Fibroblast of the conjunctiva (primary cell): ENCODE results near the gene CCL4.
"Not testable (repeated sequence)": the region's sequence is repeated elsewhere in the genome, so short reads cannot be mapped to it uniquely, and the experiment has no call there.

Experiments
- DNase-seq: peaks from one replicate; pipeline ENCODE4 v3.0.0-alpha.2; 2010; ENCODE audit warnings: low read depth

Gene CCL4

DNA sequence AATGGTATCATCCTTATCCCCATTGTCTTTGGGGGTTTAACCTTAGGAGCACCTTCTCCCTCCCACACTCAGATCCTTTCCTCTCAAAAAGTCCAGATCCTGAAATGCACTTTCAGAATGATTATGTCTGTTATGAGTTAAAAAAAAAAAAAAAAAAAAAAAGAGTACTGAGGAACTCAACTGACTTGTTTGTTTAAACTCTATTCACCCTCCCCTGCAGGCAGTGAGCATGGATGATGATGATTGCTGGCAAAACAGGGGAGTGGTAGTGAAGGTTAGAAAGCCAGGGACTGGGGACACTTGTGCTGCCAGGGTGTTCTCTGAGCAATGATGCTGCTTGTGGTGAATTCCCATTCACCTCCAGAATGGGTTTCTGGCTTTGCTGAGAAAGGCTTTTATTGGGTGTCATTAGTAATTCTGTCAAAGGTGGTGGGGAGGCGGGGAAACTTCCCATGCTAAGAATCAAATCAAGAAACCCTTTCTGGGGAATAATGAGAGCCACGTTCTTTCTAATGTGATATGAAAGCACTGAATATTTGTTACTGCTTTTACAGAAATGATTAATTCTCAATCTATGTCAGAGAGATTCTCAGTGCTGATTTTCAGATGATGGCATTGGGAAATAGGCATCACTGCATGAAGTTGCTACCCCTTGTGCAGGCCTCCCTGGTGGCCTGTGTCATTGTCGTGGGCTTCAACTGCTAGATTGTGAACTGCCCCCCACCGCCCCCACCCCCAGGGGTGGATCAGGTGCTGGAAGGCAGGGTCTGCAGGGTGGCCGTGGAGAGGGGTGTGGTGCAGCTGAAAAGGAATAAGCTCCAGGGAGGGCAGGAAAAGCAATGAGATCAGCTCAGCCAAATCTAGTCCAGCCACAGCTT is 14.1 kb downstream of the CCL4 start:
- no peak for DNase-seq

DNA sequence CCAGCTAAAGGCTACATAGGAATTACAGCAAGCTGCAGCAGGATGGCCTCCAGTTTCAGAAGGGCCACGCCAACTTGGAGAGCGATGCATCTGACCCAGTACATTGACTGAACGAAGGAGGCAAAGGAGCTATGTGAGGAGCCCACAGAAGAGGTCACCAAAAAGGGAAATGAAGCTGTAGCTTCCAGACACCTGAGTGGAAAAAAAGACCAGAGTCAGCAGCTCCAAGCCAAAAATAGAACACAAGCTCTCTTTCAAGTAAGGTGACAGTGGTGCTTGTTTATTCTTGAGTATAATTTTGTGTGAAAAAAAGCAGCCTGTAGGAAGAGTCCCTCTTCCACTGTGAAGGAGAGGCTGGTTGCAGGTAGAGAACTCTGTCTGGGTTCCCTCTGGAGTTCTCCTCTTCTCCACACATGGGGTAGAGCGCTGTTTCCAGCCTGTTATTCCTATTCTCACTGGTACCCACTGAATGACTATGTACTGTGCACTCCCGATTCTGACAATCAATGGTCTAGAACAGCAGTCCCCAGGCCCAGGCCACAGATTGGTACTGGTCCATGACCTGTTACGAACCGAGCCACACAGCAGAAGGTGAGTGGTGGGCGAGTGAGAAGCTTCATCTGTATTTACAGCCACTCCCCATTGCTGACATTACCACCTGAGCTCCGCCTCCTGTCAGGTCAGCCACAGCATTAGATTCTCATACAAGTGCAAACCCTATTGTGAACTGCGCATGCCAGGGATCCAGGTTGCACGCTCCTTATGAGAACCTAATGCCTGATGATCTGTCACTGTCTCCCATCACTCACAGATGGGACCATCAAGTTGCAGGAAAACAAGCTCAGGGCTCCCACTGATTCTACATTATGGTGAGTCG is 15.1 kb downstream of the CCL4 start:
- DNase-seq: no peak

GRCh38 chr17:36120221-36120620 is 16.6 kb downstream of the CCL4 start:
- DNase-seq: no peak

DNA sequence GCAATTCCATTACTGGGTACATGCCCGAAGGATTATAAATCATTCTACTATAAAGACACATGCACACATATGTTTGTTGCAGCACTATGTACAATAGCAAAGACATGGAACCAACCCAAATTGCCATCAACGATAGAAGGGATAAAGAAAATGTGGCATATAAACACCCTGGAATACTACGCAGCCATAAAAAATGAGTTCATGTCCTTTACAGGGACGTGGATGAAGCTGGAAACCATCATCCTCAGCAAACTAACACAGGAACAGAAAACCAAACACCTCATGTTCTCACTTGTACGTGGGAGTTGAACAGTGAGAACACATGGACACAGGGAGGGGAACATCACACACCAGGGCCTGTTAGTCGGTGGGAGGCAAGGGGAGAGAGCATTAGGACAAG is 17.5 kb downstream of the CCL4 start:
- DNase-seq: not testable (repeated sequence)

- no peak for DNase-seq
Observed at GRCh38 chr17:36123431-36123830, 19.8 kb downstream of the CCL4 start.

DNA sequence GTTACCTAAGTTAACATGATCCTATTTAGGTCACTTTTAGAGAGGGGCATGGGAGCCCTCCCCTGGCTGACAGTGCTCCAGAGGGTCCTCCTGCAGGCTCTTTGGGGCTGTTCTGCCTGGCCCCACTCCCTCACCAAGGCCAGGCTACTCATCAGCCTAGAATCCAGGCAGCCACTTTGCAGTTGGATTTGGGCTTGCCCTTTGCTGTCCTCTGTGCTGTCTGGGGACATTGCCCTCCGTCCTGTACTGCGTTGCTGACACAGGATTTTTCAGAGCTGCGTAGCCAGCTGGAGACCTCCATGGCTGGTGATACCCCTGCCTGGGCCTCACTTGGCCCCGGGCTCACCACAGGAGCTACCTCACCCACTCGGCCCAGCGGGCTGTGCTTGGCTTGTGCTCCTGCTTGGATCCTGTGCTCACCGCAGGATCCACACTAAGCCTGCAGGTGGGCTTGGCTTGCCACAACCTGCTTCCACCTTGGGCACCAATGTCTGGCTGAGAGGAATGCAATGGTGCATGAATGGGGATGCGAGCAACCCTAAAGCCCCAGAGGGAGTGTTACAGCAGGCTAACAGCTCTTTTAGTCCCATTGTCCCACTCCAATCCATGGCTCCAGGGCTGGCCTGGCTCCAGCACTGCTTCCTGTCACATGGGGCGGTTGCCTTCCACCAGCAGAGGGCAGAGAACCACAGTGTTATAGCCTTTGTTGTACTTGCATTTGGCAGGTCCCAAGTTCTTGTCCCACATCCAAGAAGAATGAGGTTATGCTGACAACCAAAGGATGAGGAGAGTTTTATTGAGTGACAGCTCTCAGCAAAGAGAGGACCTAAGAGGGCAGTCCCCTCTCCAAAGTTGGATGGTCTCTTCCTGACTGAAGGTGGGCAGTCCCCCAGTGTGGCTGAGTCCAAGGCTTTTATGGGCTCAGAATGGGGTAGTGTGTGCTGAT is 21.5 kb downstream of the CCL4 start:
- DNase-seq: no peak

DNA sequence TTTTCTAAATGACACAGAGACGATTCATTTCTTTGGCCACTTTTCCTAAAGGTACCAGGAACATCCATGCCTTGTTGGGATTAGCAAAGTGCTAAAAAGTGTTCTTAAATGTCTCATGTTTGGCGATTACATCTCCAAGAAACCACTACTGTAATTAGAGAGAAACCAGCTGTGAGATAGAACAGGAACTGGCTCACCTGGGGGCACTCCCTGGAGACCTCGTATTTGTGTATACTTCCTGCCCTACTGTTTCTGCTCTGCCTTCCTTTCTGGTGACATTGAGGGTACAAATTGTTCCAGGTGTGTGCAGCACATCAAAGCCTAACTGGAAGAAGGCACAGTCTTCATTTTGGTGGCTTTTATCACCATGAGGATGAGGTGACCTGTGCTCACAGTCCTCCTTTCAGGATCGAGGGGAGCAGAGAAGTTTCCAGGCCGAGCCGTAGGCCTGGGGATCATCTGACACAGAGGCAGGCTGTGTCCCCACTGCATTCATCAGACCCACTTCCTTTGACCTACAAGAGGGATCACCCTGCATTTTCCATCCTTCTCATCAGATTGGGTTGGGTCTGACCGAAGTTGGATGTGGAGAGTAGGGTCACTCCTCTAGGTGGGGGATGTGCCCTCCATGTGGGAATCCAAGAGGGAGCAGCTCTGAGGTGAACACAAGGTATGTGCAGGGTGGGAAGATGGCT is 23.7 kb downstream of the CCL4 start:
- no peak for DNase-seq

- DNase-seq: no peak
Observed at GRCh38 chr17:36127911-36128310, 24.3 kb downstream of the CCL4 start.

DNA sequence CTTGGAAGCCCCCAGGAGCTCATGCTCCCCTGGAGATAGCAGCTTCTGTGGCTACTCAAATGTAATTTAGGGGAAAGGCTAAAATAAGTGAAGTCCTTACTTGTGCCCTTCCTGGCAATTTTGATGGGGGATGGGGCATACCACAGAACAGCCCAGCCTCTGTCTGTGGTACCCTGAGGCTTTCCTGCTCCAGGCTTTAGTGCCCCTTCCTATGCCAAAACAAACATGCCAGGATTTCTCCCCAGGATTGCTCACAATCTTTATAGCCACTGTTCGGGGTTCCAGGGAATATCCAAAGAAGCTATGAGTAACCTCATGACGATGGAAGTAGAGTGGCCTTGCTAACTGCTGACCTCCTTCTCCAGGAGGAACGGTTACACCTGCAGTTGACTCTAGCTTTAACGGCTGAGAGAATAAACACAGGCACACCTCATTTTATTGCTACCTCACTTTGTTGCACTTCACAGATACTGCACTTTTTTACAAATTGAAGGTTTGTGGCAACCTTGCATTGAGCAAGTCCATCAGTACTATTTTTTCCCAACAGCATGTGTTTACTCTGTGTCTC is 24.9 kb downstream of the CCL4 start:
- DNase-seq: no peak

DNA sequence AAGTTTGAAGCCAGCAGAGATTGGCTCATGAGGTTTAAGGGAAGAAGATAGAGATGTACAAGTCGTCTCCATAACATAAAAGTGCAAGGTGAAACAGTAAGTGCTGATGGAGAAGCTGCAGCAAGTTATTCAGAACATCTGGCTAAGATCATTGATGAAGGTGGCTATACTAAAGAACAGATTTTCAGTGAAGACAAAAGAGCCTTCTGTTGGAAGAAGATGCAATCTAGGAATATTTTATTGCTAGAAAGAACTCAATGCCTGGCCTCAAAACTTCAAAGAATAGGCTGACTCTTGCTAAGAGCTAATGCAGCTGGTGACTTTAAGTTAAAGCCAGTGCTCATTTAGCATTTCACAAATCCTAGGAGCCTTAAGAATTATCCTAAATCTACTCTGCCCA is 26.0 kb downstream of the CCL4 start:
- DNase-seq: no peak

GRCh38 chr17:36130346-36130745 is 26.7 kb downstream of the CCL4 start:
- no peak for DNase-seq

DNA sequence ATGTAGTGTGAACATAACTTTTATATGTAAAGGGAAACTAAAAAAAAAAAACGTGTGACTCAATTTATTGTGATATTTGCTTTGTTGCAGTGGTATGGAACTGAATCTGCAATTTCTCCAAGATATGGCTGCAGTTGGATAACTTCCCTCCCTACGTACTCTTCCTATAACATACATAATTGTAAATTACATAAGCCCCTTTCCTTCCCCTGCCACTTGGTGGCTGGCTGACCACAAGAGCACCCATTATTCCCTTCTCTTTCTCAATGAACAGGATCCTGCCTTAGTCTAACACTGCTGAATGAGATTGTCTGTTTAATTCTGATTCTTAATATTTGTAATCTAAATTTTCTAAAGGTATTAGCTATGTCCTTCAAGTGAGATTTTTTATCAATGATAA is 27.8 kb downstream of the CCL4 start:
- DNase-seq: no peak

GRCh38 chr17:36131931-36132330 is 28.3 kb downstream of the CCL4 start:
- DNase-seq: no peak

DNA sequence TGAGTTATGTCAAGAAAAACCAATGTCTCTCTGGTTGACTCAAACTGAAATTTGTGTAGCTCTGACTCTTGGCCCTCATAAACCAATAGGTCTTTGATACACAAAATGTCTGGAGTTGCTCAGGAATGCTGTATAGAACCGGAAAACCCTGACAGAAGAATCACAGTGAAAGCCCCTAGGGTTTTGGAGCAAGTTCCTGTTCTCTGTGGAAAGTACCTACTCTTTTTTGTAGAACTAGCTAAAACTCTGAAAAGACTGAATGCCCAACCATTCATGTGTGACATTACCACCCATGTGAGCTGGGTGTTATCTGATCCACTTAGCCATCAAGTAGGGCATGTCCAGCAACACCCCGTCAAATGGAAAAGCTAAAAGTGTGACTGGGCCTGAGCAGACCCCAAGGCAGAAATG is 28.8 kb downstream of the CCL4 start:
- no peak for DNase-seq

DNA sequence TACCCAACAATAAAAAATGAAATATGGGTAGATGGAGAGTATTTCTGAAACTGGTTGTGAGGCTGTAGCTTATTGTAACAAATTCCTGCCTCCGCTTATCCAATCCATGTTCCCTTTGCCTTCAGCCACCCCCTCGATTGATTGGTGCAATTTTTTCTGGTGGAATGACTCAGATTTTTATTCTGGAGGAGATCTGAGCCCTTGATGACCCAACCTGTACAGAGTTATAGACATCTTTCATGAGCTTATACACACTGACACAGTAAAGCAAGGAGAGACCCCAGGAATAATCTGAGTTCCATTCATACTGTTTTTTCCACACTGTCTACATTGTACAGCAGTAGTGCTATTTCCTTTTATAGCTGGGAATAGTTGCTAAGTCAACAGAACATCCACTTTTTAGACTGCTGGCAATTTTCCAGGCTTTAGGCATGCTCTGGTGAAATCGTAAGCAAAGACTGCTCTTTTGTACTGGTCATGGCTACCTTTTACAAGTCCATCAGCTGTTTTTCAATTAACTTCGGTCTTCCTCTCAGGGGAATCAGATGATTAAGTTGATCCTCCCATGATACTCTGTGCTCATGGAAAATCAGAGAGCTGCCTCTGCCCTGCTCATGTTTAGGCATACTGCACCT is 30.1 kb downstream of the CCL4 start:
- DNase-seq: no peak

- no peak for DNase-seq
Observed at GRCh38 chr17:36135465-36135864, 31.8 kb downstream of the CCL4 start.

DNA sequence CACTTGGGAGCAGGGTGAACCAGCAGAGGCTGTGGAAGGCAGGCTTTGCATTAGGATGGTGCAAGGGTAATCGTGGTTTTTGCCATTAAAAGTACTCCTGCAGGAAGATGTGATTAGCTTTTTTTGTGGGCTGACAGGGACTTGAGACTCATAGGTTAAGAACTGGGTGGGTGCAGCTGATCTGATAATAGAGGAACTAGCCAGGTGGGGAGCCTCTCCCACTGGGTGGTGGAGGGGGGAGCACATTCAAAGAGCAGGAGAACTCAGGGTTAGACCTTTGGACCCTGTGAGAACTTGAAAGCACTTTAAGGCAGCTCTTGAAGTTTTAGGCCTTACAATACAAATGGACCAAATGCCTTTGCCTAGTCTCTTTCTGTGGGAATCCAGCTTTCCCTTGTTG is 32.4 kb downstream of the CCL4 start:
- DNase-seq: no peak

DNA sequence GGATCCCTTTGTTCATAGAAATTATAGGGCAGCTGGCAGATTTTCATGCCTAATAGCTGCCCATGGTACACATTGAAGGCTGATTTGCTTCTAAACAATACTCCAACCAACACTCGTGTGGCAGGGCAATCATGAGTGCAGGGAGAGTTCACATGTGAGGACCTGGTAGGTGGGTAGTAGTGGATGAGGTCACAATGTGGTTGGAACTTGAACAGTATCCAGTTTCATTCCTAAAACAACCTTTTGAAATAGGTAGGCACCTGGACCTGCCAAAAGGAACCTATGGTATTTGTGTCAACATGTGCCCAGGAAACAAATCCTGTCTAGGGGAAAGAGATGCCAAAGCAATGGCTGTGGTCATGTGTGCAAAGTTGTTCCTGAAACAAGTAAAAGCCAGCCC is 32.8 kb downstream of the CCL4 start:
- DNase-seq: no peak

GRCh38 chr17:36142235-36142634 is 38.6 kb downstream of the CCL4 start:
- no peak for DNase-seq

DNA sequence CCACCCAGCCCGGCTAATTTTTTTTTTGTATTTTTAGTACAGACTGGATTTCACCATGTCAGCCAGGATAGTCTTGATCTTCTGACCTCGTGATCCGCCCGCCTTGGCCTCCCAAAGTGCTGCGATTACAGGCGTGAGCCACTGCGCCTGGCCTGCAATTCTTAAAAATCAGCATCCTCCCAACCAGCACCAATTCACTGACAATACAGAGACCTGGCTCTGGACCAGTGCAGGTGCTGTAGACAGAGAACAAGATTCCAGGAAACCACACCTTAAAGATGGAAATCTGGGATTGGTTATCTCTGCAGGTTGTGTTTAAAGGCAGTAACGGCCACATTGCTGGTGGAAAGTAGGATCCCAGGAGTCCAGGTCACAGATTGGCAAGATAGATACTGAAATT is 39.2 kb downstream of the CCL4 start:
- DNase-seq: no peak

- DNase-seq: no peak
Observed at GRCh38 chr17:36144014-36144413, 40.4 kb downstream of the CCL4 start.
